Left lung (tissue), 10 donors: Measurements from ENCODE around the gene CAPN11. TPM values are rescaled to one million over a fixed set of nuclear protein-coding genes. Genes with fewer than 3 reads are reported as not detected.

Experiments
- ATAC-seq: fragments of 200-7000 bp; cut with Tn5 transposase; one replicate; pipeline ENCODE4 v1.9.1; 2020; ENCODE audit warnings: moderate library complexity
- DNase-seq, 4 donors: peaks; one replicate each; pipeline ENCODE4 v3.0.0-alpha.2; 2013 to 2020
- H3K27ac ChIP-seq, 2 donors: fragments of 200-600 bp; sonication (generic) in 1 of 2; one replicate each; pipeline versions ENCODE4 v1.5.0 to v1.8.0; 2020 to 2021
- H3K27me3 ChIP-seq, 2 donors: fragments of 200-600 bp; sonication (generic) in 1 of 2; one replicate each; pipeline versions ENCODE4 v1.5.0 to v1.8.0; 2020 to 2021
- H3K36me3 ChIP-seq, 2 donors: fragments of 200-600 bp; sonication (generic) in 1 of 2; one replicate each; pipeline versions ENCODE4 v1.5.0 to v1.8.0; 2020 to 2021
- H3K4me1 ChIP-seq, 2 donors: fragments of 200-600 bp; one replicate each; pipeline ENCODE4 v1.8.0; 2021
- H3K4me3 ChIP-seq, 2 donors: fragments of 200-600 bp; sonication (generic) in 1 of 2; one replicate each; pipeline versions ENCODE4 v1.5.0 to v1.8.0; 2020 to 2021; ENCODE audit warnings: mild to moderate bottlenecking in 1 of 2
- H3K9me3 ChIP-seq, 2 donors: fragments of 200-600 bp; sonication (generic) in 1 of 2; one replicate each; pipeline versions ENCODE4 v1.5.0 to v1.8.0; 2020 to 2021
- intact Hi-C, 2 donors: fragments of 100-400 bp; cut with DNase I; formaldehyde crosslinking; loops; one replicate each; pipeline versions ENCODE4 v1.11.2 to v1.14.2; 2022
- polyA plus RNA-seq, 6 donors: library from polyadenylated mRNA; unstranded; fragments of 120-200 nt; gene quantifications; one replicate each; pipeline ENCODE4 v1.2.1, GENCODE V29; 2013; ENCODE audit not compliant: insufficient read length in 6 of 6
- total RNA-seq, 2 donors: library from RNA; stranded (reverse); fragmentation: NEBNext Ultra II Directional; extraction: Animal tissue kit (Norgen Biotek cat#: 25700); gene quantifications; one replicate each; pipeline ENCODE4 v1.2.1, GENCODE V29; 2021
- TF ChIP-seq, protein P1 (sequence below), 2 donors: fragments of 200-600 bp; sonication (generic) in 1 of 2; IDR thresholded peaks; one replicate each; pipeline versions ENCODE4 v1.5.0 to v1.8.0; 2021; ENCODE audit warnings: antibody characterized with exemption in 2 of 2
- donor health status: DM: no; HTN: yes; CAD: no.
- donor health status: DM: no; HTN: no; CAD: no.

The CAPN11 gene
- total and polyA plus RNA-seq, 8 donors = 0.10 to 0.29 (median 0.23) TPM; not detected in 1

DNA sequence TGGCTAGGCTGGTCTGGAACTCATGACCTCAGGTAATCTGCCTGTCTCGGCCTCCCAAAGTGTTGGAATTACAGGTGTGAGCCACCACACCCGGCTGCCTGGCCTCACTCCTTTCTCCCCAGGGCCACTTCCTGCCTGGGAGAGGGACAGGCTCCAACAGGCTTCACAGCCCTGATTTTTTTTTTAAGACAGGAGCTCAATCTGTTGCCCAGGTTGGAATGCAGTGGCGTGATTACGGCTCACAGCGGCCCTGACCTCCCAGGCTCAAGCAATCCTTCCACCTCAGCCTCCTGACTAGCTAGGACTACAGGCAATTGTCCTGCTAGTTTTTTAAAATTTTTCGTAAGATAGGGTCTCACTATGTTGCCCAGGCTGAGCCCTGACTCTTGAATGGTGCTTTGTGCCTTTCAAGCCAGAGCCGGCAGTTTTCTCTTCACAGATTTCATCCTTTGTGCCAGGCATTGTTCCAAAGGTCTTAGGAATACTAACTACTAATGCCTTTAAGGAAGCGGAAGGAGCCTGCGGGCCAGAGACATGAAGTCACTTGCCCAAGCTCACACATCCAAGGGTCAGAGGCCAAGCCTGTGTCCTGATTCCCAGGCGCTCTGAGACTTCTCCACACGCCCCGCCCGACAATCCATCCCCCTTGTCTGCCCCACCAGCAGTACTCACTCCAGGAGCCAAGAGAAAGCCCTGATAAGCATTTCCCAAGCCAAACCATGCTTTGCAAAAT, 19.2 kb downstream of the CAPN11 start:
- intact Hi-C loops = no loop called here
- no peaks in the 10 kb centered on the region for H3K9me3 ChIP-seq
- H3K36me3 ChIP-seq = no peaks in the 10 kb centered on the region
- TF ChIP-seq, protein P1, sequence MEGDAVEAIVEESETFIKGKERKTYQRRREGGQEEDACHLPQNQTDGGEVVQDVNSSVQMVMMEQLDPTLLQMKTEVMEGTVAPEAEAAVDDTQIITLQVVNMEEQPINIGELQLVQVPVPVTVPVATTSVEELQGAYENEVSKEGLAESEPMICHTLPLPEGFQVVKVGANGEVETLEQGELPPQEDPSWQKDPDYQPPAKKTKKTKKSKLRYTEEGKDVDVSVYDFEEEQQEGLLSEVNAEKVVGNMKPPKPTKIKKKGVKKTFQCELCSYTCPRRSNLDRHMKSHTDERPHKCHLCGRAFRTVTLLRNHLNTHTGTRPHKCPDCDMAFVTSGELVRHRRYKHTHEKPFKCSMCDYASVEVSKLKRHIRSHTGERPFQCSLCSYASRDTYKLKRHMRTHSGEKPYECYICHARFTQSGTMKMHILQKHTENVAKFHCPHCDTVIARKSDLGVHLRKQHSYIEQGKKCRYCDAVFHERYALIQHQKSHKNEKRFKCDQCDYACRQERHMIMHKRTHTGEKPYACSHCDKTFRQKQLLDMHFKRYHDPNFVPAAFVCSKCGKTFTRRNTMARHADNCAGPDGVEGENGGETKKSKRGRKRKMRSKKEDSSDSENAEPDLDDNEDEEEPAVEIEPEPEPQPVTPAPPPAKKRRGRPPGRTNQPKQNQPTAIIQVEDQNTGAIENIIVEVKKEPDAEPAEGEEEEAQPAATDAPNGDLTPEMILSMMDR (IDR thresholded peaks at IDR 0.05) = no peak
- H3K4me3 ChIP-seq = no peak overlapping the region
- peaks cover 0 to 11% of the 10 kb centered on the region in 2 donors for H3K4me1 ChIP-seq
- DNase-seq = peak in 1 of 4 donors; percentile 43
- peak; percentile 60 for ATAC-seq
- H3K27ac ChIP-seq = no peak overlapping the region
- no peaks in the 10 kb centered on the region for H3K27me3 ChIP-seq

DNA sequence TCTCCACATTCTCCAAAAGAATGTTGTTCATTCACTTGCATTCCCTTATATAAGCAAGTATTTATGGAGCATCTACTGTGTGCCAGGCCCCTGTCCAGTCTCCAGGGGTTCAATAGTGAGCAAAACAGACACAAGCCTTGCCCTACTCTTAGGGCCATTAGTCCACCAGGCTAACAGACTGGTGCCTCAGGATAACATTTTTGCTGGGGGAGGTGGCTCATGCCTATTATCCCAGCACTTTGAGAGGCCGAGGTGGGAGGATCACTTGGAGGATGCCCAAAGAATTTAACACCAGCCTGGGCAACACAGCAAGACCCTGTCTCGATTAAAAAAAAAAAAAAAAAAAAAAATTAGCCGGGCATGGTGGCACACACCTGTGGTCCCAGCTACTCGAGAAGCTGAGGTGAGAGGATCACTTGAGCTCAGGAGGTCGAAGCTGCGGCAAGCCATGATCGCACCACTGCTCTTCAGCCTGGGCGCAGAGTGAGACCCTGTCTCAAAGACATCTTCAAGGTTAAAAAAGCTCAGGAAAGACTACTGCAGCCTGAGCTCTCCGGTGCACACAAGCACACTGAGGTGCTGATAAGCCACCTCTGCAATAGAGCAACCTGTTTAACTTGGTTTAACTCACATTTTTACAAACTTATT, 19.9 kb downstream of the CAPN11 start:
- H3K36me3 ChIP-seq = no peaks in the 10 kb centered on the region
- H3K4me3 ChIP-seq = no peak overlapping the region
- no peaks in the 10 kb centered on the region for H3K27me3 ChIP-seq
- intact Hi-C loops = no loop called here
- TF ChIP-seq, protein P1 (IDR thresholded peaks at IDR 0.05) = no peak
- H3K27ac ChIP-seq = no peak overlapping the region
- peaks cover 0 to 10% of the 10 kb centered on the region in 2 donors for H3K4me1 ChIP-seq
- ATAC-seq = no peak
- no peaks in the 10 kb centered on the region for H3K9me3 ChIP-seq
- DNase-seq = peak in 1 of 4 donors; percentile 19

DNA sequence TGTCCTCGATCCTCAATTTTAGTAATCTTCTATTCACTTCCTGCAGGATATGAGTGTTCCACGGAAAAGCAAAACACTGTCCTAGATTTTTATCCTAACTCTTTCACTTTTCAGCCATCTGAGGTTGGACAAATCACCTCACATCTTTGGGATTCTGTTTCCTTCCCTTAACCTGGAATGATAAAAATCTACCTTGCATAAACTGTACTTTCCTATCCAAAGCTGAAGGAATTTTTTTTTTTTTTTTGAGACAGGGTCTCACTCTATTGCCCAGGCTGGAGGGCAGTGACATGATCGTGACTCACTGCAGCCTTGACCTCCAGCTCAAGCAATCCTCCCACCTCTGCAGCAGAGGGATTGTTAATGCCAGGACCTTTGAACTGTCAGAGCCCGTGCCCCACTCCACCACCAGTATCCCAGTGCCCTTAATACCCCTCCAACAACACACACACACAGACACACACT, 20.5 kb downstream of the CAPN11 start:
- intact Hi-C loops = no loop called here
- Histone ChIP-seq H3K36me3 (no peaks in the 10 kb centered on the region), H3K27ac (no peak overlapping the region), H3K9me3 (no peaks in the 10 kb centered on the region), H3K4me3 (no peak overlapping the region), H3K27me3 (no peaks in the 10 kb centered on the region), H3K4me1 (peaks cover 0 to 10% of the 10 kb centered on the region in 2 donors)
- DNase-seq = no peak
- TF ChIP-seq, protein P1 (IDR thresholded peaks at IDR 0.05) = no peak
- no peak for ATAC-seq

DNA sequence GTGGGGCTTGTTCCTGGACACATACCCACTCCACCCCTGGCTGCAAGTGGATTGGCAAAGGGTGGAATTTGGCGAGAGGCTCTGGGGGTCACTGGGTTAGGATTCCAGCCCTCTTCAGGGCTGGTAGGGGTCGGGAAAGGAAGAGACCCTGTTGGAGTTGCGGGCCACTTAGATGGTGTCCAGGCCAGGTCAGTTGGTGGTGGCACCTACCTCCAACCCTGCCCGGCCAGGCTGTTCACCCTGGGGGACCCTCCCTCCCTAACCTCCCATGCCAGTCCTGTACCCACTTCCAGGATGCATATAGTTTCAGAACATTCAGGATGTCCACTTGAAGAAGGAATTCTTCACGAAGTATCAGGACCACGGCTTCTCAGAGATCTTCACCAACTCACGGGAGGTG, 21.0 kb downstream of the CAPN11 start:
- intact Hi-C loops = no loop called here
- H3K4me3 ChIP-seq = no peak overlapping the region
- H3K27ac ChIP-seq = no peak overlapping the region
- peaks cover 0 to 10% of the 10 kb centered on the region in 2 donors for H3K4me1 ChIP-seq
- ATAC-seq (no peak), DNase-seq (no peak)
- no peaks in the 10 kb centered on the region for H3K27me3 ChIP-seq
- no peaks in the 10 kb centered on the region for H3K9me3 ChIP-seq
- H3K36me3 ChIP-seq = no peaks in the 10 kb centered on the region
- TF ChIP-seq, protein P1 (IDR thresholded peaks at IDR 0.05) = no peak

DNA sequence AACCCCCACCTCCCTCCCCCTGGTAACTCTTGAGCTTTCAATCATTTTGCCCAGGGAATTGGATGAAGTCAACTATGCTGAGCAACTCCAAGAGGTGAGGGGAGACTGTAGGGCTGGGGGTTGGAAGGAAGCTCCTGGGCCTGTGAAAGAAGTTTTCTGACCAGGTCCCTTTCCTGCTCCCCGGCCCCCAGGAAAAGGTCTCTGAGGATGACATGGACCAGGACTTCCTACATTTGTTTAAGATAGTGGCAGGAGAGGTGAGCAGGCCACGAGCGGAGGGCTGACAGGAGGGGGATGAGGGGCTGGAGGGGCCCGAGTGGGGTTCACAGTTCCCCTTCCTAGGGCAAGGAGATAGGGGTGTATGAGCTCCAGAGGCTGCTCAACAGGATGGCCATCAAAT, 21.8 kb downstream of the CAPN11 start:
- H3K4me1 ChIP-seq = peaks cover 0 to 10% of the 10 kb centered on the region in 2 donors
- H3K27me3 ChIP-seq = no peaks in the 10 kb centered on the region
- H3K4me3 ChIP-seq = no peak overlapping the region
- intact Hi-C loops = no loop called here
- DNase-seq (no peak), ATAC-seq (no peak)
- no peak overlapping the region for H3K27ac ChIP-seq
- no peaks in the 10 kb centered on the region for H3K9me3 ChIP-seq
- TF ChIP-seq, protein P1 (IDR thresholded peaks at IDR 0.05) = no peak
- H3K36me3 ChIP-seq = no peaks in the 10 kb centered on the region
